Prostate gland (tissue), 2 donors: ENCODE measurements around the gene VSIG8. TPM values are rescaled to one million over a fixed set of nuclear protein-coding genes. Genes with fewer than 3 reads are reported as not detected.
A peak's percentile ranks its signal among the peaks of the same experiment; 100 is the strongest.
"Not testable (repeated sequence)": the region's sequence is repeated elsewhere in the genome, so short reads cannot be mapped to it uniquely, and the experiment has no call there.

Experiments used
- DNase-seq: peaks from one replicate; pipeline ENCODE4 v3.0.0-alpha.2; 2019; ENCODE audit warnings: low spot score
- H3K27ac ChIP-seq, 2 donors: fragments of 200-600 bp; sonication (generic); 2 replicates each; pipeline ENCODE4 v1.5.1; 2017 to 2019
- H3K27me3 ChIP-seq: fragments of 200-600 bp; sonication (generic); replicated peaks from 2 replicates; pipeline ENCODE4 v1.5.1; 2019; ENCODE audit not compliant: insufficient read depth
- H3K36me3 ChIP-seq, 2 donors: fragments of 200-600 bp; sonication (generic); 1 replicate in 1 of 2; 2 replicates in 1 of 2; pipeline versions ENCODE4 v1.5.1 to v1.8.1; 2017 to 2019
- H3K4me1 ChIP-seq: fragments of 200-600 bp; sonication (generic); replicated peaks from 2 replicates; pipeline ENCODE4 v1.5.1; 2019
- H3K4me3 ChIP-seq, 2 donors: fragments of 200-600 bp; sonication (generic); 2 replicates each; pipeline ENCODE4 v1.5.1; 2017 to 2019
- H3K9me3 ChIP-seq: fragments of 200-600 bp; sonication (generic); 2 replicates; pipeline ENCODE4 v1.5.1; 2017
- CTCF ChIP-seq, 4 experiments: fragments of 200-600 bp in 2 of 4; fragments of 450-650 bp in 2 of 4; sonication (generic) in 2 of 4; IDR thresholded peaks; 1 replicate in 3 of 4; 2 replicates in 1 of 4; pipeline ENCODE4 v1.5.1; 2016 to 2019; ENCODE audit warnings: antibody characterized with exemption in 4 of 4, mild to moderate bottlenecking in 2 of 4, moderate library complexity in 2 of 4
- POLR2A ChIP-seq: fragments of 450-650 bp; IDR thresholded peaks from one replicate; pipeline ENCODE4 v1.6.1; 2016; ENCODE audit warnings: antibody characterized with exemption, mild to moderate bottlenecking
- POLR2AphosphoS5 ChIP-seq: sonication (generic); formaldehyde crosslinking; IDR thresholded peaks from one replicate; pipeline ENCODE4 v1.6.1; 2017; ENCODE audit warnings: antibody characterized with exemption
- WGBS: methylation state at CpG from one replicate; pipeline ENCODE4 v1.1.5; 2018; 5-methylcytosine and 5-hydroxymethylcytosine counted together
- intact Hi-C: fragments of 100-400 bp; cut with DNase I; formaldehyde crosslinking; loops from one replicate; pipeline ENCODE4 v1.14.2; 2022
- total RNA-seq, 2 donors: library from RNA; depleted of rRNA; stranded (reverse); fragments of >200 nt; gene quantifications; one replicate each; pipeline ENCODE4 v1.1.0, GENCODE V29; 2016

VSIG8 gene
- total RNA-seq, 2 donors from 2014 or later: not detected

GRCh38 chr1:159902541-159902940 is 40.1 kb upstream of the VSIG8 start:
- no peaks in the 10 kb centered on the region for H3K36me3 ChIP-seq
- H3K9me3 ChIP-seq: no peaks in the 10 kb centered on the region
- no peak overlapping the region for H3K27ac ChIP-seq
- H3K4me1 ChIP-seq: peaks cover 8% of the 10 kb centered on the region
- TF ChIP-seq CTCF (IDR thresholded peaks at IDR 0.05) (no peak), POLR2AphosphoS5 (no peak), POLR2A (no peak)
- intact Hi-C loops: no loop called here
- no peak for DNase-seq
- no peaks in the 10 kb centered on the region for H3K27me3 ChIP-seq
- 97% methylated on average over 3 of the region's 3 CpGs for WGBS
- H3K4me3 ChIP-seq: no peak overlapping the region

- no peaks in the 10 kb centered on the region for H3K9me3 ChIP-seq
- intact Hi-C loops: no loop called here
- no peaks in the 10 kb centered on the region for H3K27me3 ChIP-seq
- no peak overlapping the region for H3K4me3 ChIP-seq
- TF ChIP-seq POLR2AphosphoS5: no peak
- TF ChIP-seq CTCF (IDR thresholded peaks at IDR 0.05): no peak
- TF ChIP-seq POLR2A: no peak
- H3K4me1 ChIP-seq: peaks cover 8% of the 10 kb centered on the region
- 61% methylated on average over 2 of the region's 2 CpGs for WGBS
- H3K27ac ChIP-seq: peak overlapping the region; percentile 67 to 81
- no peak for DNase-seq
- H3K36me3 ChIP-seq: no peaks in the 10 kb centered on the region
Measured at GRCh38 chr1:159900755-159901360, 38.4 kb upstream of the VSIG8 start.

GRCh38 chr1:159900086-159900680 is 37.7 kb upstream of the VSIG8 start, which contains the start of gene CFAP45:
CFAP45 (minus strand) TSS chr1:159900165; CDS start chr1:159900098, 67 bp downstream.
- peak within 1 kb of the TSS in 1 of 2 donors; percentile 19 for H3K4me3 ChIP-seq

GRCh38 chr1:159899634-159900033 is 37.2 kb upstream of the VSIG8 start:
- H3K27ac ChIP-seq: peak overlapping the region; percentile 67 to 81
- 93% methylated on average over 14 of the region's 15 CpGs for WGBS

More at GRCh38 chr1:159900086-159900680, 37.7 kb upstream of the VSIG8 start, which contains the start of gene CFAP45:
- TF ChIP-seq CTCF (IDR thresholded peaks at IDR 0.05) (no peak), POLR2A (peak; percentile 20), POLR2AphosphoS5 (peak; percentile 68)
- Histone ChIP-seq H3K9me3 (no peaks in the 10 kb centered on the region), H3K36me3 (no peaks in the 10 kb centered on the region), H3K4me1 (peaks cover 8% of the 10 kb centered on the region), H3K27ac (peak within 1 kb of the TSS; percentile 67 to 81), H3K27me3 (no peaks in the 10 kb centered on the region)
- intact Hi-C loops: no loop called here
- 22% methylated on average over 29 of the region's 30 CpGs for WGBS
- peak; percentile 86 for DNase-seq

GRCh38 chr1:159898527-159898926 is 36.1 kb upstream of the VSIG8 start:
- no peak for TF ChIP-seq POLR2AphosphoS5
- TF ChIP-seq CTCF (IDR thresholded peaks at IDR 0.05): no peak
- no peak for TF ChIP-seq POLR2A
- no peak for DNase-seq
- H3K4me3 ChIP-seq: no peak overlapping the region
- H3K27me3 ChIP-seq: no peaks in the 10 kb centered on the region
- H3K27ac ChIP-seq: no peak overlapping the region
- intact Hi-C loops: no loop called here
- no peaks in the 10 kb centered on the region for H3K36me3 ChIP-seq
- no peaks in the 10 kb centered on the region for H3K9me3 ChIP-seq
- peaks cover 8% of the 10 kb centered on the region for H3K4me1 ChIP-seq
- WGBS: 93% methylated on average over 3 of the region's 3 CpGs

More at GRCh38 chr1:159899634-159900033, 37.2 kb upstream of the VSIG8 start:
- H3K27me3 ChIP-seq, H3K36me3 ChIP-seq, DNase-seq, intact Hi-C loops, H3K4me1 ChIP-seq, H3K9me3 ChIP-seq: not testable (repeated sequence)
- H3K4me3 ChIP-seq: peak overlapping the region in 1 of 2 donors; percentile 19
